Spleen (tissue), 7 donors: ENCODE data around the gene DNMBP.

Experiments
- POLR2A ChIP-seq, 3 donors: fragments of 450-650 bp; IDR thresholded peaks; one replicate each; pipeline ENCODE4 v1.5.1; 2017; ENCODE audit warnings: antibody characterized with exemption in 3 of 3, mild to moderate bottlenecking in 1 of 3
- POLR2AphosphoS5 ChIP-seq, 3 donors: sonication (generic); formaldehyde crosslinking; IDR thresholded peaks; one replicate each; pipeline ENCODE4 v1.5.1; 2017; ENCODE audit warnings: antibody characterized with exemption in 3 of 3
- TF ChIP-seq, protein P1 (sequence below), 11 experiments: fragments of 200-600 bp in 7 of 11; fragments of 450-650 bp in 4 of 11; sonication (generic) in 4 of 11; IDR thresholded peaks in 8 of 11; conservative IDR thresholded peaks in 3 of 11; 1 replicate in 7 of 11; 2 replicates in 4 of 11; pipeline versions ENCODE4 v1.4.0 to v1.8.0; 2016 to 2021; ENCODE audit warnings: antibody characterized with exemption in 11 of 11, inconsistent platforms in 4 of 11, mild to moderate bottlenecking in 1 of 11
- donor health status: DM: no; HTN: no; CAD: no; lungs with moderate emphysema.
- donor health status: DM: no; HTN: no; CAD: no.
- donor health status: DM: no; HTN: no; CAD: no.

DNA sequence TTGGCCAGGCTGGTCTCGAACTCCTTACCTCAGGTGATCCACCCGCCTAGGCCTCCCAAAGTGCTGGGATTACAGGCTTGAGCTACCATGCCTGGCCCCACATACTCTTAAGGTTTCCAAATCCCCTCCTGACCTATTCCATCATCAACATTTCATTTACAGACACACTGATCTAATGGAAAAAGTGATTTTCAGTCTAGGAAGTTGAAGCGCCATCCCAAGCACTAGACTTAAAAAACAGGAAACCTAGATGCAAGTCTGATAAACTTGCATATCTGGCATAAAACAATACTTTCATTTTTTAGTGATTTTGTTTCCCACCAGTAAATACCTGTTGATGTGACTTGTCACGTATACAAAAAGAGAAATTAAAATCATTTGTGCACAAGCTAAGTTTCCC is 44.0 kb downstream of the DNMBP start:
- TF ChIP-seq, protein P1, sequence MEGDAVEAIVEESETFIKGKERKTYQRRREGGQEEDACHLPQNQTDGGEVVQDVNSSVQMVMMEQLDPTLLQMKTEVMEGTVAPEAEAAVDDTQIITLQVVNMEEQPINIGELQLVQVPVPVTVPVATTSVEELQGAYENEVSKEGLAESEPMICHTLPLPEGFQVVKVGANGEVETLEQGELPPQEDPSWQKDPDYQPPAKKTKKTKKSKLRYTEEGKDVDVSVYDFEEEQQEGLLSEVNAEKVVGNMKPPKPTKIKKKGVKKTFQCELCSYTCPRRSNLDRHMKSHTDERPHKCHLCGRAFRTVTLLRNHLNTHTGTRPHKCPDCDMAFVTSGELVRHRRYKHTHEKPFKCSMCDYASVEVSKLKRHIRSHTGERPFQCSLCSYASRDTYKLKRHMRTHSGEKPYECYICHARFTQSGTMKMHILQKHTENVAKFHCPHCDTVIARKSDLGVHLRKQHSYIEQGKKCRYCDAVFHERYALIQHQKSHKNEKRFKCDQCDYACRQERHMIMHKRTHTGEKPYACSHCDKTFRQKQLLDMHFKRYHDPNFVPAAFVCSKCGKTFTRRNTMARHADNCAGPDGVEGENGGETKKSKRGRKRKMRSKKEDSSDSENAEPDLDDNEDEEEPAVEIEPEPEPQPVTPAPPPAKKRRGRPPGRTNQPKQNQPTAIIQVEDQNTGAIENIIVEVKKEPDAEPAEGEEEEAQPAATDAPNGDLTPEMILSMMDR (IDR thresholded peaks at IDR 0.05 in 8 of 11, conservative IDR thresholded peaks at IDR 0.05 in 3 of 11), result no peak
- TF ChIP-seq POLR2AphosphoS5 (IDR thresholded peaks at IDR 0.05), result no peak
- no peak for TF ChIP-seq POLR2A (IDR thresholded peaks at IDR 0.05)
